Measurements from ENCODE around the gene SLCO2A1. TPM values are rescaled to one million over a fixed set of nuclear protein-coding genes. Genes with fewer than 3 reads are reported as not detected.

SLCO2A1 gene
- polyA plus RNA-seq, 1 donor (not counting 4 experiments of a cell fraction or from before 2014, with no cell fraction given), result 0.80 TPM

DNA sequence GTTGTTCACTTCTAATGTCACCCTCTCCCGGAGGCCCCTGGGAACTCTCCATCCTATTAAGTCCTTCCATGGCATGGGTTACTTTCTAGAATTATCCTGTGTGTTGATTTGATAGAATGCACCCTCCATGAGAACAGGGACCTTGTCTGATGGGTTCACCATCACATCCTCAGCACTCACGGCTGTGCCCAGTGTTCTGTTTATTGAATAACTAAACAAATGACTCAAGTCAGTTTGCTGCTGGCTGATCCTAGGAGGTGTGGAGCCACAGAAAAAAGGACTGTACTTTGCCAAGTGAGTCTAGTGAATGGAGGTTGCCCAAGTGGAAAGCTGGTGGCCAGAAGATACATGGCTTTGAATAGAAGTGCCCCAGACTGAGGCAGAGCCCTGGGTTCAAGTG, 85.5 kb downstream of the SLCO2A1 start:
- Histone ChIP-seq H3K27ac (ENCODE audit: control insufficient read depth, insufficient read depth, low read length) (no peak overlapping the region), H3K9ac (ENCODE audit: control insufficient read depth, extremely low read depth, insufficient read depth, low read length) (no peak overlapping the region), H3K4me3 (ENCODE audit: control insufficient read depth in 2 of 3, extremely low read depth in 1 of 3, insufficient read depth in 2 of 3, low read depth in 1 of 3, low read length in 3 of 3) (no peak overlapping the region), H3K36me3 (ENCODE audit: control insufficient read depth in 2 of 2, extremely low read depth in 1 of 2, insufficient read depth in 2 of 2, low read length in 2 of 2) (no peaks in the 10 kb centered on the region), H4K20me1 (ENCODE audit: control insufficient read depth, extremely low read depth, insufficient read depth, low read length) (peaks cover 14% of the 10 kb centered on the region), H2AFZ (ENCODE audit: control insufficient read depth, low read length) (no peak overlapping the region), H3K4me2 (ENCODE audit: control insufficient read depth, extremely low read depth, insufficient read depth, low read depth, low read length) (peak overlapping the region; percentile 60), H3K79me2 (ENCODE audit: control insufficient read depth, insufficient read depth, low read length) (no peaks in the 10 kb centered on the region), H3K4me1 (ENCODE audit: control insufficient read depth, extremely low read depth, insufficient read depth, low read length) (peaks cover 30% of the 10 kb centered on the region), H3K9me3 (ENCODE audit: control insufficient read depth, low read depth, low read length) (no peaks in the 10 kb centered on the region), H3K9me1 (ENCODE audit: control insufficient read depth, extremely low read depth, insufficient read depth, low read length) (no peaks in the 10 kb centered on the region), H3K27me3 (ENCODE audit: control insufficient read depth, extremely low read depth, insufficient read depth, low read length) (peaks cover 73% of the 10 kb centered on the region)
- dilution Hi-C loops (cut with MboI; ENCODE audit: extremely low pct_ligation_motif_present, low sequenced_read_pairs), result no loop called here
- TF ChIP-seq, protein P1, sequence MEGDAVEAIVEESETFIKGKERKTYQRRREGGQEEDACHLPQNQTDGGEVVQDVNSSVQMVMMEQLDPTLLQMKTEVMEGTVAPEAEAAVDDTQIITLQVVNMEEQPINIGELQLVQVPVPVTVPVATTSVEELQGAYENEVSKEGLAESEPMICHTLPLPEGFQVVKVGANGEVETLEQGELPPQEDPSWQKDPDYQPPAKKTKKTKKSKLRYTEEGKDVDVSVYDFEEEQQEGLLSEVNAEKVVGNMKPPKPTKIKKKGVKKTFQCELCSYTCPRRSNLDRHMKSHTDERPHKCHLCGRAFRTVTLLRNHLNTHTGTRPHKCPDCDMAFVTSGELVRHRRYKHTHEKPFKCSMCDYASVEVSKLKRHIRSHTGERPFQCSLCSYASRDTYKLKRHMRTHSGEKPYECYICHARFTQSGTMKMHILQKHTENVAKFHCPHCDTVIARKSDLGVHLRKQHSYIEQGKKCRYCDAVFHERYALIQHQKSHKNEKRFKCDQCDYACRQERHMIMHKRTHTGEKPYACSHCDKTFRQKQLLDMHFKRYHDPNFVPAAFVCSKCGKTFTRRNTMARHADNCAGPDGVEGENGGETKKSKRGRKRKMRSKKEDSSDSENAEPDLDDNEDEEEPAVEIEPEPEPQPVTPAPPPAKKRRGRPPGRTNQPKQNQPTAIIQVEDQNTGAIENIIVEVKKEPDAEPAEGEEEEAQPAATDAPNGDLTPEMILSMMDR (optimal IDR thresholded peaks at IDR 0.05 in 1 of 3, IDR thresholded peaks at IDR 0.05 in 1 of 3, conservative IDR thresholded peaks at IDR 0.05 in 1 of 3; ENCODE audit: extremely low read depth in 1 of 3, insufficient read depth in 2 of 3, low read length in 3 of 3), result no peak
- TF ChIP-seq EZH2 (IDR thresholded peaks at IDR 0.05; ENCODE audit: low read length), result peak; percentile 30
- FAIRE-seq (no peak), DNase-seq (ENCODE audit: low read depth, low spot score) (no peak)

DNA sequence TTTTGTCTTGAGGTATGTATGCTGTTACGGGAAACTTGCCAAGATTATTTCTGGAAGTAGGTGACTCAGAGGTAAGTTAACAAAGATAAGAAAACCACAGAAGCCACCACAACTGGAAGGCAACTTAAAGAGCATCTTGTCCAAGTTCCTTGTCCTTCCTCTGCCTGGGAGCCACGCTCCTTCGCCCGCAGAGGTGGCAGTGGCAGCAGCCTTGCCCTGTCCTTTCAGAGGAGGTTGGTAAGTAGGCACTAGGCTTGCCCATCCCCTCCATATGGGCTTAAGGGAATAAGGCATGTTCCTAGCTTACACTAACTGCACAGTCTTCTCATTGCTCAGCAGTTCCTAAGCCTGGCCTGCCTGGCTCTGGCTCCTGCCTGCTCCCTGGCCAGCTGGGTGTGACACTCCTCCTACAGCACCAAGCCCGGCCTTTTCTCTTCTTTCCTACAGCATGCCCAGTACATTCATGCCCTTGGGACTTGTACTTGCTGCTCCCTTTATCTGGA, 86.0 kb downstream of the SLCO2A1 start:
- dilution Hi-C loops (cut with MboI; ENCODE audit: extremely low pct_ligation_motif_present, low sequenced_read_pairs), result no loop called here
- Histone ChIP-seq H3K4me3 (ENCODE audit: control insufficient read depth in 2 of 3, extremely low read depth in 1 of 3, insufficient read depth in 2 of 3, low read depth in 1 of 3, low read length in 3 of 3) (no peak overlapping the region), H3K36me3 (ENCODE audit: control insufficient read depth in 2 of 2, extremely low read depth in 1 of 2, insufficient read depth in 2 of 2, low read length in 2 of 2) (no peaks in the 10 kb centered on the region), H3K4me2 (ENCODE audit: control insufficient read depth, extremely low read depth, insufficient read depth, low read depth, low read length) (peak overlapping the region; percentile 60), H3K79me2 (ENCODE audit: control insufficient read depth, insufficient read depth, low read length) (no peaks in the 10 kb centered on the region), H4K20me1 (ENCODE audit: control insufficient read depth, extremely low read depth, insufficient read depth, low read length) (peaks cover 14% of the 10 kb centered on the region), H3K27ac (ENCODE audit: control insufficient read depth, insufficient read depth, low read length) (no peak overlapping the region), H3K9ac (ENCODE audit: control insufficient read depth, extremely low read depth, insufficient read depth, low read length) (no peak overlapping the region), H3K9me1 (ENCODE audit: control insufficient read depth, extremely low read depth, insufficient read depth, low read length) (no peaks in the 10 kb centered on the region), H3K27me3 (ENCODE audit: control insufficient read depth, extremely low read depth, insufficient read depth, low read length) (peaks cover 73% of the 10 kb centered on the region), H3K4me1 (ENCODE audit: control insufficient read depth, extremely low read depth, insufficient read depth, low read length) (peaks cover 32% of the 10 kb centered on the region), H3K9me3 (ENCODE audit: control insufficient read depth, low read depth, low read length) (no peaks in the 10 kb centered on the region), H2AFZ (ENCODE audit: control insufficient read depth, low read length) (no peak overlapping the region)
- DNase-seq (ENCODE audit: low read depth, low spot score) (peak; percentile 72), FAIRE-seq (no peak)
- TF ChIP-seq, protein P1 (optimal IDR thresholded peaks at IDR 0.05 in 1 of 3, IDR thresholded peaks at IDR 0.05 in 1 of 3, conservative IDR thresholded peaks at IDR 0.05 in 1 of 3; ENCODE audit: extremely low read depth in 1 of 3, insufficient read depth in 2 of 3, low read length in 3 of 3), result no peak
- TF ChIP-seq EZH2 (IDR thresholded peaks at IDR 0.05; ENCODE audit: low read length), result no peak

Measured in keratinocyte (primary cell).